ENCODE data around the gene PGD.

PGD gene

DNA sequence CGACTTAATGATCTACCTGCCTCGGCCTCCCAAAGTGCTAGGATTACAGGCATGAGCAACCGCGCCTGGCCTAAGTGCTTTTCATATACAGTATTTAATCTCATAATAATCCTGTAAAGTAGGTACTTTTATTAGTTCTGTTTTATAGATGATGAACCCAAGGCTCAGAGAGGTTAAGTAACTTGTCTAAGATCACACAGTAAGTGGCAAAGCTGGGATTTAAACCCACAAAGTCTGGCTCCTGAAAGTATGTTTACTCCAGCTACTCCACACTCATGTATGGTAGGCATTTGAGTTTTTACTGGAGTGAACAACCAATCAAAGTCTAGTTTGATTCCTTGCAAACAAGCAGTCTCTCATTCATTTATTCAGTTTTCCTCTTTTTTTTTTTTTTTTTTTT, 71.2 kb downstream of the PGD start:
- H3K9ac ChIP-seq (ENCODE audit: low read depth in 1 of 2, low read length in 2 of 2), result no peak overlapping the region
- H3K4me1 ChIP-seq (ENCODE audit: control insufficient read depth in 2 of 2, insufficient read depth in 2 of 2, low read length in 2 of 2), result peaks cover 12 to 14% of the 10 kb centered on the region in 2 donors
- H3K9me3 ChIP-seq (ENCODE audit: control insufficient read depth in 2 of 2, low read length in 2 of 2), result no peaks in the 10 kb centered on the region
- H3K27me3 ChIP-seq (ENCODE audit: control insufficient read depth in 2 of 2, insufficient read depth in 2 of 2, low read length in 2 of 2), result no peaks in the 10 kb centered on the region
- H3K36me3 ChIP-seq (ENCODE audit: control insufficient read depth in 2 of 2, insufficient read depth in 2 of 2, low read length in 2 of 2), result peaks cover 18% of the 10 kb centered on the region in 2 donors
- no peak overlapping the region for H3K27ac ChIP-seq (ENCODE audit: low read depth in 2 of 2, low read length in 2 of 2)
- no peak overlapping the region for H3K4me3 ChIP-seq (ENCODE audit: low read length in 2 of 2)
